Measurements from ENCODE around the gene LSG1.
A peak's percentile ranks its signal among the peaks of the same experiment; 100 is the strongest.

Gene LSG1

DNA sequence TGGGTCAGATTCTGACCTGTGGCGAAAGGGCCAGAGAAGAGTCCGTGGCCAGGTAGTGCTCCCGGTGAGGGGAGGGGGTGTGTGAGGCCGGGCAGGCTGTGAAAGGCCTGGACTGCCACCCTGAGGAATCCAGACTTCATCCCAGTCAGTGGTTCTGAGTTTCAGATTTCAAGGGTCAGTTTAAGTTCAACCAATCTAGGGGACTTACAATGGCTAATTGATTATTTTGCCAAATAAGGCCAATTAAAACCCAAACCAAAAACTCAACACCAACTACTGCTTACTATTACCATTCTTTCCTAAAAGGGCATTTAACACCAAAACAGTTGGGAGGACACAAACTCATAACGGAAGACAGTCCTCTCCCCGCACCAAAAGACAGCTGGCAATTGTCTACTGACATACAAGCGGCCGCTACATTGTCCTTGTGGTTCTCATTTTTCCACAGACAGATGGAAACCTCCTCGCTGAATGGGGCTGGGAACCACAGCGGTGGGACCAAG, 69.3 kb downstream of the LSG1 start:
- DNase-seq (ENCODE audit: low read depth): no peak

DNA sequence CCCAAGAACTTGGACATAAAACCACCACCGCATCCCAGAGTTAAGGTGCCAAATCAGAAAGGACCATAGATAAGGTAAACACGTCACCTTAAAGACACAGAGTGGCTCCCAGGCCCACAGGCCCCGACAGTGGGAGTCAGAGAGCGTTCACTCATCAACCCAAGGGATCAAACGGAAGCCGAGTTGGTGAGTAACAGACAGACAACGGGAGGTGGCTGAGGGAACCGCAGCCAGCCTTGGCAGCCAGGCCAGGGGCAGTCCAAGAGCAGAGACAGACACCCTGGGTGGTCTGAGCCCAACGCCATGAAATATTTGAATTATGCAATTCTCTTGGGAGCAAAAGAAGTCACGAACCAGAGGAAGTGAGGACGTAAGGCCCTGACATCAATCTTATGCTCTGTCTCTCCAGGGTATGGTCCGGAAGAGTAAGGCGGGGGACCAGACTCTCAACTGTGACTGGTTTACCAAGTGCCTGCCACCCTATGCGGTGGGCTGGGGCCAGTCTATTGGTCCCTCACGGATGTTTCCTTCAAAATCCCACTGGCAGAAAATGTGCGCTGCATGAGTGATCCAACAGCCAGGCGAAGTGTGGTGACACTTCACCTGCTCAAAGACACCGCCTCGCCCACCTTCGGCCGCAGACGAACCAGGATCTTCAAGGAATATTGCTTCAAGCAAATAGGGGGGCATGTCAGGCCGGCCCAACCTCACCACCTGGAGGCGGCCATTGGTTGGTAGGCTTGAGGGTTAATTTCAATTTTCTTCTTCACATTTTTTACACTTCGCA, 73.0 kb downstream of the LSG1 start:
- no peak for DNase-seq (ENCODE audit: low read depth)

More for the DNA sequence above, 69.3 kb downstream of the LSG1 start:
- H3K4me3 ChIP-seq (ENCODE audit: low read depth, low read length): no peak overlapping the region

DNA sequence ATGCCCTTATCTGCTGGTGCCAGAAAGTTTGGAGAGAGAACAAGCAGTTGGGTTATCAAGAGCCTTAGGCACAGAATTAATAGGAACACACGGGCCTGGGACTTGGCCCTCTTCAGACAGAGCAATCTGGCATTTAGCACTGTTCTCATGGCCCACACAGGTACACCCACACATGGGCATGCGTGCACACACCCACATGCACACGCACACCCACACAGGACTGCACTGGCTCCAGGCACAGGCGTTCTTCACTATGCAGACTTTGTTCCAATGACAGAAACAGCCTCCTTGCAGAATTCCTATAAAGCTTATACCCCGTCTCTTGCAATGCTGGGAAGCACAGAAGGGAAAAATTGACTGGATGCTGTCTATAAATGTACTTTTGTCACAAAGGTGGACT, 75.1 kb downstream of the LSG1 start:
- H3K4me3 ChIP-seq (ENCODE audit: low read depth, low read length): no peak overlapping the region
- no peak for DNase-seq (ENCODE audit: low read depth)

More for the DNA sequence above, 73.0 kb downstream of the LSG1 start:
- no peak overlapping the region for H3K4me3 ChIP-seq (ENCODE audit: low read depth, low read length)

DNA sequence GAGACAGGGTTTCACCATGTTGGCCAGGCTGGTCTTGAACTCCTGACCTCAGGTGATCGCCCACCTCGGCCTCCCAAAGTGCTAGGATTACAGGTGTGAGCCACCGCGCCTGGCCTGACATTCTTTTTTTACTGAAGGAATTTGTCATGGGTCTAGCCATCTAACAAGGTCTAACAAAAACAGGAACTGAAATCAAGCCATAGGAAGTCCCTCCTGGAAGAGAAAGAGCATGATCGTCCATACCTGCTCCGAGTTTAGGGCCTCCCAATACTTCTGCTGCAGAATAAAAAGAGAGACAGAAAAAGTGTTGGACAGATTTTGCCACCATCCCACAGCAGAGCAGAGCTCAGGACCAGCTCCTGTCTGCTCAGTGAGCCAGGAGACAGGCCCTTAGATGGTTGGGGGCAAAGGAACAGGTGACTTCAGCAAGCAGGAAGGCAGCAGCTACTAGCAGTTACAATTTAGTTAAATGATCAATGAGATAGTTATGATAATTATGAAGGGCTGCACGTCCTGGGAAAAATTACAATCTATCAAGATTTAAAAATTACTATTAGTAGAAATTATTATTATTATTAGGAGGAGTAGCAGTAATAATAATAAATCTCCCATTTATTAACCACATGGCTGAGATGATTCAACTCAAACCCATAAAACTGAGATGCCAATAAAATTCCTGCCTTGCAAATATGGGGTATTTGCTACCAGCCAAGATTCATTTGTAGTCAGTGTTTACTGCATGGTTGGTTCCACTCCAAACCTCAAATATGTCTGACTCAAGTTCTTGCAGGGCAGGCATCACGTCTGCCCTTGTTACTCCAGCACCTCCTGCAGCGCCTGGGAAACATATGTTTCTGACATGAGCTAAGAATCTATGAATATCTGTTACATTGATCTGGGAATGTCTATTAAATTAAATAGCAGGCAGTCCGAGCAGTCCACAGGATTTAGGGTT, 78.9 kb downstream of the LSG1 start:
- DNase-seq (ENCODE audit: low read depth): peak; percentile 100
- H3K4me3 ChIP-seq (ENCODE audit: low read depth, low read length): no peak overlapping the region

Measured in skeletal muscle cell (primary cell).